Esophagus muscularis mucosa (tissue), 4 donors: ENCODE measurements around the gene CDH16. TPM values are rescaled to one million over a fixed set of nuclear protein-coding genes. Genes with fewer than 3 reads are reported as not detected.
"Not testable (repeated sequence)": the region's sequence is repeated elsewhere in the genome, so short reads cannot be mapped to it uniquely, and the experiment has no call there.

Experiments used
- DNase-seq: peaks from one replicate; pipeline ENCODE4 v3.0.0-alpha.2; 2017; ENCODE audit errors: extremely low spot score
- H3K27ac ChIP-seq, 4 donors: fragments of 200-600 bp; sonication (generic); replicated peaks in 1 of 4; 1 replicate in 3 of 4; 2 replicates in 1 of 4; pipeline ENCODE4 v1.5.1; 2016 to 2019; ENCODE audit warnings: mild to moderate bottlenecking in 1 of 4
- H3K27me3 ChIP-seq, 4 donors: fragments of 200-600 bp; sonication (generic); one replicate each; pipeline versions ENCODE4 v1.5.1 to v1.6.0; 2016 to 2019
- H3K36me3 ChIP-seq, 4 donors: fragments of 200-600 bp; sonication (generic); one replicate each; pipeline ENCODE4 v1.5.1; 2016 to 2019
- H3K4me1 ChIP-seq, 4 donors: fragments of 200-600 bp; sonication (generic); one replicate each; pipeline ENCODE4 v1.5.1; 2016 to 2019
- H3K4me3 ChIP-seq, 4 donors: fragments of 200-600 bp; sonication (generic); 1 replicate in 2 of 4; 2 replicates in 2 of 4; pipeline ENCODE4 v1.5.1; 2016 to 2019; ENCODE audit warnings: mild to moderate bottlenecking in 4 of 4, moderate library complexity in 1 of 4
- H3K9me3 ChIP-seq, 4 donors: fragments of 200-600 bp; sonication (generic); 1 replicate in 3 of 4; 2 replicates in 1 of 4; pipeline ENCODE4 v1.5.1; 2016 to 2019
- CTCF ChIP-seq, 3 experiments: fragments of 200-600 bp in 2 of 3; fragments of 450-650 bp in 1 of 3; sonication (generic) in 2 of 3; IDR thresholded peaks; one replicate each; pipeline ENCODE4 v1.5.1; 2017 to 2019; ENCODE audit warnings: antibody characterized with exemption in 3 of 3, mild to moderate bottlenecking in 2 of 3, moderate library complexity in 1 of 3
- EP300 ChIP-seq: sonication (generic); formaldehyde crosslinking; IDR thresholded peaks from one replicate; pipeline ENCODE4 v1.6.1; 2017; ENCODE audit warnings: antibody characterized with exemption
- POLR2A ChIP-seq: fragments of 450-650 bp; IDR thresholded peaks from one replicate; pipeline ENCODE4 v1.6.1; 2017; ENCODE audit warnings: antibody characterized with exemption, moderate library complexity, mild to moderate bottlenecking, low read depth
- POLR2AphosphoS5 ChIP-seq, 2 donors: sonication (generic); formaldehyde crosslinking; IDR thresholded peaks; one replicate each; pipeline ENCODE4 v1.6.1; 2017; ENCODE audit warnings: antibody characterized with exemption in 2 of 2
- WGBS: methylation state at CpG from one replicate; pipeline ENCODE4 v1.1.5; 2018; 5-methylcytosine and 5-hydroxymethylcytosine counted together
- intact Hi-C: fragments of 100-400 bp; cut with DNase I; formaldehyde crosslinking; loops from one replicate; pipeline ENCODE4 v1.15.1; 2023
- total RNA-seq, 4 donors: library from RNA; depleted of rRNA; stranded (reverse); fragments of >200 nt; gene quantifications; one replicate each; pipeline versions ENCODE4 v1.1.0 to v1.2.1, GENCODE V29; 2016

The CDH16 gene
- total RNA-seq, 4 donors from 2014 or later = 0.52 TPM; not detected in 3

GRCh38 chr16:66899945-66900710 is 18.6 kb downstream of the CDH16 start:
- peaks cover 38 to 88% (median 81%) of the 10 kb centered on the region in 4 donors for H3K4me1 ChIP-seq
- intact Hi-C loops = loop anchor here (5.0 kb wide), 1 partner anchor 257 kb away; the partner anchor contains the start of genes FBXL8 and TRADD
- no peak for DNase-seq
- no peaks in the 10 kb centered on the region for H3K27me3 ChIP-seq
- H3K4me3 ChIP-seq = no peak overlapping the region
- no peaks in the 10 kb centered on the region for H3K9me3 ChIP-seq
- 22% methylated on average over 8 of the region's 9 CpGs for WGBS
- peak overlapping the region; percentile 86 to 91 (median 90) for H3K27ac ChIP-seq
- no peaks in the 10 kb centered on the region for H3K36me3 ChIP-seq
- TF ChIP-seq CTCF (IDR thresholded peaks at IDR 0.05) (no peak), POLR2AphosphoS5 (IDR thresholded peaks at IDR 0.05) (peak; percentile 71 to 74)

GRCh38 chr16:66899310-66899944 is 19.3 kb downstream of the CDH16 start:
- no peak for DNase-seq
- no peaks in the 10 kb centered on the region for H3K9me3 ChIP-seq
- no peaks in the 10 kb centered on the region for H3K36me3 ChIP-seq
- WGBS = 69% methylated on average over 4 of the region's 6 CpGs
- H3K27me3 ChIP-seq = no peaks in the 10 kb centered on the region
- peak overlapping the region; percentile 86 to 91 (median 90) for H3K27ac ChIP-seq
- TF ChIP-seq CTCF (IDR thresholded peaks at IDR 0.05) (no peak), EP300 (no peak), POLR2A (no peak), POLR2AphosphoS5 (IDR thresholded peaks at IDR 0.05) (no peak)
- H3K4me3 ChIP-seq = no peak overlapping the region
- peaks cover 38 to 81% (median 75%) of the 10 kb centered on the region in 4 donors for H3K4me1 ChIP-seq
- intact Hi-C loops = loop anchor here (5.0 kb wide), 1 partner anchor 258 kb away; the partner anchor contains the start of genes FBXL8 and TRADD

GRCh38 chr16:66898933-66899309 is 19.8 kb downstream of the CDH16 start:
- H3K4me1 ChIP-seq = peaks cover 38 to 76% (median 70%) of the 10 kb centered on the region in 4 donors
- WGBS = 86% methylated on average over 2 of the region's 2 CpGs
- intact Hi-C loops = loop anchor here (5.0 kb wide), 1 partner anchor 258 kb away; the partner anchor contains the start of genes FBXL8 and TRADD
- no peak overlapping the region for H3K4me3 ChIP-seq
- H3K27ac ChIP-seq = peak overlapping the region; percentile 86 to 91 (median 90)
- H3K36me3 ChIP-seq = no peaks in the 10 kb centered on the region
- no peak for DNase-seq
- H3K27me3 ChIP-seq = no peaks in the 10 kb centered on the region
- no peak for TF ChIP-seq CTCF (IDR thresholded peaks at IDR 0.05)
- TF ChIP-seq EP300 = no peak
- no peak for TF ChIP-seq POLR2A
- no peak for TF ChIP-seq POLR2AphosphoS5 (IDR thresholded peaks at IDR 0.05)
- H3K9me3 ChIP-seq = no peaks in the 10 kb centered on the region

GRCh38 chr16:66898207-66898606 is 20.5 kb downstream of the CDH16 start:
- Histone ChIP-seq H3K4me1 (peaks cover 38 to 68% (median 63%) of the 10 kb centered on the region in 4 donors), H3K36me3 (no peaks in the 10 kb centered on the region), H3K27me3 (no peaks in the 10 kb centered on the region), H3K4me3 (no peak overlapping the region), H3K27ac (peak overlapping the region; percentile 86 to 91 (median 90)), H3K9me3 (no peaks in the 10 kb centered on the region)
- WGBS = 51% methylated on average over 3 of the region's 3 CpGs
- DNase-seq = no peak
- no peak for TF ChIP-seq POLR2A
- TF ChIP-seq POLR2AphosphoS5 (IDR thresholded peaks at IDR 0.05) = peak; percentile 15 to 43
- no peak for TF ChIP-seq CTCF (IDR thresholded peaks at IDR 0.05)
- TF ChIP-seq EP300 = no peak
- intact Hi-C loops = loop anchor here (5.0 kb wide), 1 partner anchor 259 kb away; the partner anchor contains the start of genes FBXL8 and TRADD

GRCh38 chr16:66896682-66897081 is 22.0 kb downstream of the CDH16 start:
- intact Hi-C loops = loop anchor here (5.0 kb wide), 1 partner anchor 261 kb away; the partner anchor contains the start of genes FBXL8 and TRADD
- Histone ChIP-seq H3K27ac (peak overlapping the region in 1 of 4 donors; percentile 58), H3K4me1 (peaks cover 33 to 53% (median 48%) of the 10 kb centered on the region in 4 donors)
- H3K9me3 ChIP-seq, H3K4me3 ChIP-seq, H3K27me3 ChIP-seq, H3K36me3 ChIP-seq, DNase-seq: not testable (repeated sequence)
- 71% methylated on average over 5 of the region's 5 CpGs for WGBS
